DOHH2 (cell line): ENCODE measurements around the gene SFT2D2.

Experiments used
- H3F3A ChIP-seq: fragments of 200-600 bp; sonication (generic), shearing (Covaris generic); 2 replicates; pipeline ENCODE4 v1.6.0; 2016; ENCODE audit warnings: antibody characterized with exemption, mild to moderate bottlenecking; ENCODE audit not compliant: control insufficient read depth, insufficient read depth
- H3K27ac ChIP-seq: fragments of 200-600 bp; sonication (generic); 2 replicates; pipeline ENCODE4 v1.5.1; 2014; ENCODE audit warnings: low read depth, mild to moderate bottlenecking, low read length, moderate library complexity
- H3K27me3 ChIP-seq: fragments of 200-600 bp; sonication (generic); 2 replicates; pipeline ENCODE4 v1.6.1; 2014; ENCODE audit warnings: mild to moderate bottlenecking, low read length, mixed read lengths; ENCODE audit not compliant: control insufficient read depth
- H3K36me3 ChIP-seq: fragments of 200-600 bp; sonication (generic); 2 replicates; pipeline ENCODE4 v1.6.1; 2014; ENCODE audit warnings: mild to moderate bottlenecking, low read length, moderate library complexity, mixed read lengths; ENCODE audit not compliant: control insufficient read depth
- H3K4me1 ChIP-seq: fragments of 200-600 bp; sonication (generic); 2 replicates; pipeline ENCODE4 v1.6.1; 2014; ENCODE audit warnings: mild to moderate bottlenecking, low read length, mixed read lengths; ENCODE audit not compliant: control insufficient read depth
- H3K4me2 ChIP-seq: fragments of 200-600 bp; sonication (generic); 2 replicates; pipeline ENCODE4 v1.6.0; 2014; ENCODE audit warnings: mild to moderate bottlenecking, low read length, moderate library complexity
- H3K4me3 ChIP-seq: fragments of 200-600 bp; sonication (generic); 2 replicates; pipeline ENCODE4 v1.5.1; 2014; ENCODE audit warnings: mild to moderate bottlenecking, low read length, mixed read lengths
- H3K79me2 ChIP-seq: fragments of 200-600 bp; sonication (generic); 2 replicates; pipeline ENCODE4 v1.6.1; 2014; ENCODE audit warnings: mild to moderate bottlenecking, low read length, mixed read lengths; ENCODE audit not compliant: control insufficient read depth
- H3K9me2 ChIP-seq: fragments of 200-600 bp; sonication (generic); replicated peaks from 2 replicates; pipeline ENCODE4 v1.6.1; 2014; ENCODE audit warnings: mild to moderate bottlenecking, low read length, mixed read lengths; ENCODE audit not compliant: control insufficient read depth
- H3K9me3 ChIP-seq: fragments of 200-600 bp; sonication (generic); 2 replicates; pipeline ENCODE4 v1.6.1; 2014; ENCODE audit warnings: antibody characterized with exemption, low read length, mixed read lengths; ENCODE audit not compliant: control insufficient read depth, insufficient read depth
- H4K20me1 ChIP-seq: fragments of 200-600 bp; sonication (generic); 2 replicates; pipeline ENCODE4 v1.6.0; 2014; ENCODE audit warnings: low read depth, mild to moderate bottlenecking, antibody characterized with exemption, low read length, moderate library complexity; ENCODE audit not compliant: control insufficient read depth, insufficient read depth
- EZH2phosphoT487 ChIP-seq: fragments of 200-600 bp; sonication (generic); IDR thresholded peaks from 2 replicates; pipeline ENCODE4 v1.6.1; 2017; ENCODE audit warnings: borderline replicate concordance, mild to moderate bottlenecking, antibody characterized with exemption, low read length, moderate library complexity, mixed read lengths
- TF ChIP-seq, protein P1 (sequence below): fragments of 200-600 bp; sonication (generic); IDR thresholded peaks from one replicate; pipeline ENCODE4 v1.5.1; 2014; ENCODE audit warnings: antibody characterized with exemption, mild to moderate bottlenecking, low read depth, low read length; ENCODE audit not compliant: poor library complexity, severe bottlenecking

Gene SFT2D2

DNA sequence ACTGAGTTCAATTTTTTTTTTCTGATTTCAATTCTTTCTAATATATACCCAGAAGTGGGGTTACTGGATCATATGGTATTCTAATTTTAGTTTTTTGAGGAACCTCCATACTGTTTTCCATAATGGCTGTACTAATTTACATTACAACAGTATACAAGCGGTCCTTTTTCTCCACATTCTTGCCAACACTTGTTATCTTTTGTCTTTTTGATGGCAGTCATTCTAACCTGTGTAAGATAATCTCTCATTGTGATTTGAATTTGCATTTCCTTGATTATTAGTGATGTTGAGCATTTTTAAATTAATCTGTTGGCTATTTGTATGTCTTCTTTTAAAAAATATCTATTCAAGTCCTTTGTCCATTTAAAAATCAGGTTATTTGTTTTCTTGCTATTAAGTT is 33.8 kb downstream of the SFT2D2 start:
- Histone ChIP-seq H4K20me1 (no peaks in the 10 kb centered on the region), H3F3A (no peaks in the 10 kb centered on the region), H3K79me2 (no peaks in the 10 kb centered on the region), H3K9me2 (no peaks in the 10 kb centered on the region), H3K27me3 (no peaks in the 10 kb centered on the region), H3K9me3 (peaks cover 6% of the 10 kb centered on the region), H3K4me3 (no peak overlapping the region), H3K27ac (no peak overlapping the region), H3K36me3 (peaks cover 6% of the 10 kb centered on the region; the same call in 1 of the 2 replicates), H3K4me1 (no peaks in the 10 kb centered on the region), H3K4me2 (no peak overlapping the region)
- TF ChIP-seq EZH2phosphoT487: no peak
- TF ChIP-seq, protein P1, sequence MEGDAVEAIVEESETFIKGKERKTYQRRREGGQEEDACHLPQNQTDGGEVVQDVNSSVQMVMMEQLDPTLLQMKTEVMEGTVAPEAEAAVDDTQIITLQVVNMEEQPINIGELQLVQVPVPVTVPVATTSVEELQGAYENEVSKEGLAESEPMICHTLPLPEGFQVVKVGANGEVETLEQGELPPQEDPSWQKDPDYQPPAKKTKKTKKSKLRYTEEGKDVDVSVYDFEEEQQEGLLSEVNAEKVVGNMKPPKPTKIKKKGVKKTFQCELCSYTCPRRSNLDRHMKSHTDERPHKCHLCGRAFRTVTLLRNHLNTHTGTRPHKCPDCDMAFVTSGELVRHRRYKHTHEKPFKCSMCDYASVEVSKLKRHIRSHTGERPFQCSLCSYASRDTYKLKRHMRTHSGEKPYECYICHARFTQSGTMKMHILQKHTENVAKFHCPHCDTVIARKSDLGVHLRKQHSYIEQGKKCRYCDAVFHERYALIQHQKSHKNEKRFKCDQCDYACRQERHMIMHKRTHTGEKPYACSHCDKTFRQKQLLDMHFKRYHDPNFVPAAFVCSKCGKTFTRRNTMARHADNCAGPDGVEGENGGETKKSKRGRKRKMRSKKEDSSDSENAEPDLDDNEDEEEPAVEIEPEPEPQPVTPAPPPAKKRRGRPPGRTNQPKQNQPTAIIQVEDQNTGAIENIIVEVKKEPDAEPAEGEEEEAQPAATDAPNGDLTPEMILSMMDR: no peak

DNA sequence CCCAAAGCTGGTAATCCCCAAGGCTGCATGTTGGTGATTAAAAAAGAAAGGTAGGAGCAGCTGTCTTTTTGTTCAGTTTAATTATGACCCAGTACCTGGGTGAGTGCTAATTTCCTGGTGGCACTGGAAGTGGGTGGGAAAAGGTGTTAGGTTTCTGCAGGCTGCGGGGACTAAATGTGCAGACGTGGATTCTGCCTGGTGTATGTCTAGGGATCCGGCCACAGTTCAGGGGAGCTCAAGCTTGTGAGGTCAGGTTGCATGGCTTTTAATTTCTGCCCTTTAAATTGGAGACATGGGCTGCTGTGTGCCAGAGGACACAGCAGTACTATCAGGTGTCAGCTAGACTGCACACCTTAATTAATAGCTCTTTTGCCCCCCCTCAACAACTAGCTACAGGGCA is 34.6 kb downstream of the SFT2D2 start:
- peaks cover 6% of the 10 kb centered on the region for H3K9me3 ChIP-seq
- no peaks in the 10 kb centered on the region for H3K4me1 ChIP-seq
- no peak for TF ChIP-seq EZH2phosphoT487
- TF ChIP-seq, protein P1: no peak
- H3F3A ChIP-seq: no peaks in the 10 kb centered on the region
- H3K27me3 ChIP-seq: no peaks in the 10 kb centered on the region
- no peaks in the 10 kb centered on the region for H4K20me1 ChIP-seq
- H3K79me2 ChIP-seq: no peaks in the 10 kb centered on the region
- H3K9me2 ChIP-seq: no peaks in the 10 kb centered on the region
- H3K36me3 ChIP-seq: peaks cover 4% of the 10 kb centered on the region; the same call in 1 of the 2 replicates
- no peak overlapping the region for H3K4me3 ChIP-seq
- no peak overlapping the region for H3K27ac ChIP-seq
- no peak overlapping the region for H3K4me2 ChIP-seq

DNA sequence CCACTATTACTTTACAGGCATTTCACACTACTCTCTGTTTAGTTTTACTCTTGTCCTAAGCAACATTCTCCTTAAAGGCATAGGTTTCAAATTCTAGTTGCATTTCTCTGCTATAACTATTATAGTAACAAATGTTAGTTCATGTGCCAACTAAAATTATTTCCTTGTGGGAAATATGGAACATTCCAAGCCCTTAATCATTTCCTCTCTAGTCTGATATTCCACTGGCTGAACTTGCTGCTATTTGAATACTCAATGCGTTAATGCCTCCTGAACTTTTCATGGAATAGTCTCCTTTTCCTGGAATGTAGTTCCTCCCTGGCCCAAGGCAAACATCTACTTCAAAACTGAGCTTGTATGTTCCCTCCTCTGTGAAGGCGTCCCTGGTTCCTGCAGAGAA is 35.6 kb downstream of the SFT2D2 start:
- H3K79me2 ChIP-seq: no peaks in the 10 kb centered on the region
- H3K27ac ChIP-seq: no peak overlapping the region

More for the DNA sequence above, 35.6 kb downstream of the SFT2D2 start:
- no peaks in the 10 kb centered on the region for H3F3A ChIP-seq
- H4K20me1 ChIP-seq: no peaks in the 10 kb centered on the region
- H3K4me3 ChIP-seq: no peak overlapping the region
- H3K4me1 ChIP-seq: no peaks in the 10 kb centered on the region
- H3K36me3 ChIP-seq: no peaks in the 10 kb centered on the region
- H3K27me3 ChIP-seq: no peaks in the 10 kb centered on the region
- no peak for TF ChIP-seq EZH2phosphoT487
- TF ChIP-seq, protein P1: no peak
- no peaks in the 10 kb centered on the region; the same call in 1 of the 2 replicates for H3K9me3 ChIP-seq
- H3K9me2 ChIP-seq: no peaks in the 10 kb centered on the region
- H3K4me2 ChIP-seq: no peak overlapping the region
